Measurements from ENCODE around the gene PCDHA3. TPM values are rescaled to one million over a fixed set of nuclear protein-coding genes. Genes with fewer than 3 reads are reported as not detected.
"Not testable (repeated sequence)": the region's sequence is repeated elsewhere in the genome, so short reads cannot be mapped to it uniquely, and the experiment has no call there.

The PCDHA3 gene
- not detected in 2 replicates for total RNA-seq

DNA sequence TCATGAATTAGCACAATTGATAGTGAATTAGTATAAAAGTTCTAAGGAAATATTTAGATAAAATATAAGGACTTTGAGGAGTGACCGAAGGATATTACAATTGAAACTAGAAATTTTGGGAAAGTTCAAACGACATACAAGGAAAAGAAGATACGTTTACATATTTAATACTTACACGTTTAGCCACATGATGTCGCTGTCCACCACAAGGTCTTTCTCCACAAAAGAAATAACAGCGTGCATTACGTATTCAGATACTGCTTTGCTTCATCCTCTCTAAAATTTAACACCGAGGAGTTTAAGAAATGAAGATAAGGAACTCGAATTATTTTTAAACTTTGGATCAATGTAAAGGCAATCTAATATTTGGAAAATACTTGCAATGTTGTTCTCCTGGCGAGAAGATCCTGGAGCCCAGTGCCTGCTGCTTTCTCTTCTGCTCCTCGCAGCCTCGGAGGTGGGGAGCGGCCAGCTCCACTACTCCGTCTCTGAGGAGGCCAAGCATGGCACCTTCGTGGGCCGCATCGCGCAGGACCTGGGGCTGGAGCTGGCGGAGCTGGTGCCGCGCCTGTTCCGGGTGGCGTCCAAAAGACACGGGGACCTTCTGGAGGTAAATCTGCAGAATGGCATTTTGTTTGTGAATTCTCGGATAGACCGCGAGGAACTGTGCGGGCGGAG, at the start of gene PCDHA3:
Gene PCDHA3, plus strand, starts transcription at position 242 of the 678 bp plus-strand sequence.
- intact Hi-C loops (cut with micrococcal nuclease) = loop anchor here (5.0 kb wide), 1 partner anchor 41 kb away; the partner anchor contains the start of gene PCDHA8

DNA sequence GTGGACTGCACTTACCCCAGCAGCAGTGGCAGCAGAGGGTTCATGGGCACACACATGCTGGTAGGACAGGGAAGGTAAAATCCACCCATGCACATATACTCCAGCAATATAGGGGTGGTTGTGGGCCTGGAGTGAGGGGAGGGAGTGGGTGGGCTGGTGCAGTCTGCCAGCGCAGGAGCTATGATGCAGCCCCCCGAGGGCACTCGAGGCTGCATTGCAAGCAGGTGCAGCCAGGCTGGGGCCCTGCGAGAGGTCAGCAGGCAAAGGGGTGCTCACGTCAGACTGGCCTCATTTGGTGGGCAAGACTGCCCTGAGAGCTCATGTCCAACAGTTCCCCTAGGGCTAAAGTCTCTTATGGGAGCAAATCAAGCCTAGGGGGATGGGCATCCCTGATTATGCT, 47.3 kb upstream of the PCDHA3 start:
- intact Hi-C loops (cut with micrococcal nuclease) = no loop called here

DNA sequence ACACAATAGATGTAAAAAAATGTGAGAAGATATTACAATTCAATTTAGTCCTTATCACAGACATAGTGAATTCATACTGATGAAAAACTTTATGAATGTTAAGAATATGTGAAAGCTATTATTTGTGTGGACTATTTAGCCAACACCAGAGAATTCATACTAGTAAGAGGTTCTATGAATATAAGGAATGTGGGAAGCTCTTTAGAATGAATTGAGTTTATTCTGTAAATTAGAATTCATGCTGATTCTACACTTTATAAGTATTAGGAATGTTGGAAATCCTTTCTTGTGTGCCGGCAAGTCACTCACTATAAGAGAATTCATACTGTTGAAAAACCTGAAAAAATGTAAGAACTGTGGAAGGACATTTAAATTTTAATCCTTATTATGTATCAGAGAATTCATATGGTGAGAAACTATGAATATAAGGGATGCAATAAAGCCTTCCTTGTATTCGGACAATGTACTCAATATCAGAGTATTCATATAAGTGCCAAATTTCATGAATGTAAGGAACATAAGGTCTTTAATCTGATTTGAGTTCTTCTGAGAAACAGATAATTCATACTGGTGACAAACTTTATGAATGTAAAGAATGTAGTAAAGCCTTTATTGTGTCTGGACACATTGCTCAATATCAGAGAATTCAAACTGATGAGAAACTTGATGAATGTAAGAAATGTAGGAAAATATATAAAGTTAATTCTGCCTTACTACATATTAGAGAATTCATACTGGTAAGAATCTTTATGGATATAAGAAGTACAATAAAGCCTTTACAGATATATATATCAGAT, 36.5 kb upstream of the PCDHA3 start:
- intact Hi-C loops (cut with micrococcal nuclease) = no loop called here

DNA sequence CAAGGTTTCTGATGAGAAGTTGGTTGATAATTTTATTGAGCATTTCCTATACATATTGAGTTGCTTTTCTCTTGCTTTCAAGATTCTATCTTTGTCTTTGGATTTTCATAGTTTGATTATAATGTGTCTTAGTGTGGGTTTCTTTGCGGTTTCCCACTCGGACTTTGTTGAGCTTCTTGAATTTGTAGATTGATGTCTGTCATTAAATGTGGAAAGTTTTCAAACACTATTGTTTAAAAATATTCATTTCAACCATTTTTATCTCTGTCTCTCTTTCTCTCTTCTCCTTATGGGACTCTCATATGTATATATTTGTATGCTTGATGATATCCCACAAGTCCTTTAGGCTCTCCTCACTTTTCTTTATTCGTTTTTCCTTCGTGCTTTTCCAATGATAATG, 33.4 kb upstream of the PCDHA3 start:
- intact Hi-C loops (cut with micrococcal nuclease) = no loop called here

DNA sequence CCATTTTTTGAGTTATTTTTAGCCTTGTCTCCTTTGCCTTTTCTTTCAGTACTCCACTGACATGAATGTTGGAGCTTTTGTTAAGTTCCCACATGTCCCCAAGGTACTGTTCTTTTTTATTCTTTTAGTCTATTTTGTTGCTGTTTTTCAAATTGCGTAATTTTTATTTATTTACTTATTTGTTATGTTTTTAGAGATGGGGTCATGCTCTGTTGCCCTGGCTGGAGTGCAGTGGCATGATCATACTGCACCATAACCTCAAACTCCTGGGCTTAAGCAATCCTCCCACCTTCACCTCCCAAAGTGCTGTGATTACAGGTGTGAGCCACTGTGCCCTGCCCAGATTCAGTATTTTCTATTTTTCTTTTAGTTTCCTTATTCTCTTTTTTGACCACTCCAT, 20.3 kb upstream of the PCDHA3 start:
- intact Hi-C loops (cut with micrococcal nuclease) = no loop called here

DNA sequence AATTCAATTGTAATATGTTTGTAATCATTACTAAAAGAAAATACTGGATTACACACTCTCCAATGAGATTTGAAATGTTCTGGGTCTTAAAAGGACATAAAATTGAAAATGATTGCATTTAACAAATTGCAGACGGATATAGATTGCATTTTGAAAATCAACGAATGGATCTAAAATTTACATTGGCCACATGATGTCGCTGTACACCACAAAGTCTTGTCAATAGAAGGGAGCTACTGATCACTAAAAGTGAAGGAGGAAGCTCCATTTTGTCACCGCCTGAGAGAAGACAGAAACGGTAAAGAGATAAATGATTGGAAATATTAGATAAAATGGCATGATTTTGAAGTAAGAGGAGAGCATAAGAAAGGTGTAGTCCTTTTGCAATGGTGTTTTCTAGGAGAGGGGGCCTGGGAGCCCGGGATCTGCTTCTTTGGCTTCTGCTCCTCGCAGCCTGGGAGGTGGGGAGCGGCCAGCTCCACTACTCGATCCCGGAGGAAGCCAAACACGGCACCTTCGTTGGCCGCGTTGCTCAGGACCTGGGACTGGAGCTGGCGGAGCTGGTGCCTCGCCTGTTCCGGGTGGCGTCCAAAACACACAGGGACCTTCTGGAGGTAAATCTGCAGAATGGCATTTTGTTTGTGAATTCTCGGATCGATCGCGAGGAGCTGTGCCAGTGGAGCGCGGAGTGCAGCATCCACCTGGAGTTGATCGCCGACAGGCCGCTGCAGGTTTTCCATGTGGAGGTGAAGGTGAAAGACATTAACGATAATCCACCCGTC, 14.8 kb upstream of the PCDHA3 start, which contains the start of gene PCDHA1:
Gene PCDHA1, plus strand, starts transcription at position 236 of the 782 bp plus-strand sequence.
- intact Hi-C loops (cut with micrococcal nuclease) = no loop called here

DNA sequence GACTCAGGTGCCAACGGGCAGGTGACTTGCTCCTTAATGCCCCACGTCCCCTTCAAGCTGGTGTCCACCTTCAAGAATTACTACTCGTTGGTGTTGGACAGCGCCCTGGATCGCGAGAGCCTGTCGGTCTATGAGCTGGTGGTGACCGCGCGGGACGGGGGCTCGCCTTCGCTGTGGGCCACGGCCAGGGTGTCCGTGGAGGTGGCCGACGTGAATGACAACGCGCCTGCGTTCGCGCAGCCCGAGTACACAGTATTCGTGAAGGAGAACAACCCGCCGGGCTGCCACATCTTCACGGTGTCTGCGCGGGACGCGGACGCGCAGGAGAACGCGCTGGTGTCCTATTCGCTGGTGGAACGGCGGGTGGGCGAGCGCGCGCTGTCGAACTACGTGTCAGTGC, 13.4 kb upstream of the PCDHA3 start:
- intact Hi-C loops (cut with micrococcal nuclease) = not testable (repeated sequence)

DNA sequence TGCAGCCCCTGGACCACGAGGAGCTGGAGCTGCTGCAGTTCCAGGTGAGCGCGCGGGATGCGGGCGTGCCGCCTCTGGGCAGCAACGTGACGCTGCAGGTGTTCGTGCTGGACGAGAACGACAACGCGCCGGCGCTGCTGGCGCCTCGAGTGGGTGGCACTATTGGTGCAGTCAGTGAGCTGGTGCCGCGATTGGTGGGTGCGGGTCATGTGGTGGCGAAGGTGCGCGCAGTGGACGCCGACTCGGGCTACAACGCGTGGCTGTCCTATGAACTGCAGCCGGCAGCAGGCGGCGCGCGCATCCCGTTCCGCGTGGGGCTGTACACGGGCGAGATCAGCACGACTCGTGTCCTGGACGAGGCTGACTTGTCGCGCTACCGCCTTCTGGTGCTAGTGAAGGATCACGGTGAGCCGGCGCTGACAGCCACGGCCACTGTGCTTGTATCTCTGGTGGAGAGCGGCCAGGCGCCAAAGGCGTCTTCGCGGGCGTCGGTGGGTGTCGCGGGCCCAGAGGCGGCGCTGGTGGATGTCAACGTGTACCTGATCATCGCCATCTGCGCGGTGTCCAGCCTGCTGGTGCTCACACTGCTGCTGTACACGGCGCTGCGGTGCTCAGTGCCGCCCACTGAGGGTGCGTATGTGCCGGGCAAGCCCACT, 12.9 kb upstream of the PCDHA3 start:
- intact Hi-C loops (cut with micrococcal nuclease) = not testable (repeated sequence)

DNA sequence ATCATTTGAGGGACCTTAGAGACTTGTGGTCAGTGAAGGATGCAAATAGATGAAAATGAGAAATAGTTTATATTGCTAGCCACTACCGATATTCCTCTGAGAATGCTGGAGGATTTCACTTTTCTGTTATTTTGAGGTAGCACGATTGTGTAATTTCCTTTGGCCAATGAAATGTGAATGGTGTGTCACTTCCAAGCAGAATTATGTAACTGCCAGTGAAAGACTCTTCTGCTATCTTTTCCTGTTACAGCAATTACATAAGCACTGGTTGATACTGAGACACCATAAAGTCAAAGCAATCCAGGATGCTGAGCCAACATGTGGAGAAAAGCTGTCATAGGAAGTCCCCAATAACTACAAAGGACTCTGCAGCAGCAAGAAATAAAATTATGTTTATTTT, 9.8 kb upstream of the PCDHA3 start:
- intact Hi-C loops (cut with micrococcal nuclease) = no loop called here

DNA sequence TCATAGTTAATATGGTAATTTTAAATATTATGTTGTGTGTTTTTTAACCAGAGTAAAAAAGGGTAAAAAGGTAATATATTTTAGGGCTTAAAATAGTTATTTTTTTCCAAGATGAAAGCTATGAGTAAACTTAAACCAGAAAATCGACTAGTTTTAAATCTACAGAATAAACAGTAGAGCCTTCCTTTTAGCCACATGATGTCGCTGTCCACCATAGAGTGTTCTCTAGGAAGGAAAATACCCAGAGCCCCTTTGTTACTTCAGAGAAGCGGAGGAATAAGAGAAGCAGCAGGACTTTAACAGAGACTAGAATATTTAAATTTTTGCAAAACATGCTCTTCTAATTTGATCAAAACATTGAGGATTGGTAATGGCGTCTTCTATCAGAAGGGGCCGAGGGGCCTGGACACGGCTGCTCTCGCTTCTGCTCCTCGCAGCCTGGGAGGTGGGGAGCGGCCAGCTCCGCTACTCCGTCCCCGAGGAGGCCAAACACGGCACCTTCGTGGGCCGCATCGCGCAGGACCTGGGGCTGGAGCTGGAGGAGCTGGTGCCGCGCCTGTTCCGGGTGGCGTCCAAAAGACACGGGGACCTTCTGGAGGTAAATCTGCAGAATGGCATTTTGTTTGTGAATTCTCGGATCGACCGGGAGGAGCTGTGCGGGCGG, 6.1 kb upstream of the PCDHA3 start, which contains the start of gene PCDHA2:
Gene PCDHA2, plus strand, starts transcription at position 258 of the 664 bp plus-strand sequence.
- intact Hi-C loops (cut with micrococcal nuclease) = no loop called here

DNA sequence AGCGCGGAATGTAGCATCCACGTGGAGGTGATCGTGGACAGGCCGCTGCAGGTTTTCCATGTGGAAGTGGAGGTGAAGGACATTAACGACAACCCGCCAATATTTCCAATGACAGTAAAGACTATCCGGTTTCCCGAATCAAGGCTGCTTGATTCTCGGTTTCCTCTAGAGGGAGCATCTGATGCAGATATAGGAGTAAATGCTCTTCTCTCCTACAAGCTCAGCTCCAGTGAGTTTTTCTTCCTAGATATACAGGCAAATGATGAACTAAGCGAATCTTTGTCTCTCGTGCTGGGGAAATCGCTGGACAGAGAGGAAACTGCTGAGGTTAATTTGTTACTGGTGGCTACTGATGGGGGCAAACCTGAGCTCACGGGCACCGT, 5.6 kb upstream of the PCDHA3 start:
- intact Hi-C loops (cut with micrococcal nuclease) = no loop called here

DNA sequence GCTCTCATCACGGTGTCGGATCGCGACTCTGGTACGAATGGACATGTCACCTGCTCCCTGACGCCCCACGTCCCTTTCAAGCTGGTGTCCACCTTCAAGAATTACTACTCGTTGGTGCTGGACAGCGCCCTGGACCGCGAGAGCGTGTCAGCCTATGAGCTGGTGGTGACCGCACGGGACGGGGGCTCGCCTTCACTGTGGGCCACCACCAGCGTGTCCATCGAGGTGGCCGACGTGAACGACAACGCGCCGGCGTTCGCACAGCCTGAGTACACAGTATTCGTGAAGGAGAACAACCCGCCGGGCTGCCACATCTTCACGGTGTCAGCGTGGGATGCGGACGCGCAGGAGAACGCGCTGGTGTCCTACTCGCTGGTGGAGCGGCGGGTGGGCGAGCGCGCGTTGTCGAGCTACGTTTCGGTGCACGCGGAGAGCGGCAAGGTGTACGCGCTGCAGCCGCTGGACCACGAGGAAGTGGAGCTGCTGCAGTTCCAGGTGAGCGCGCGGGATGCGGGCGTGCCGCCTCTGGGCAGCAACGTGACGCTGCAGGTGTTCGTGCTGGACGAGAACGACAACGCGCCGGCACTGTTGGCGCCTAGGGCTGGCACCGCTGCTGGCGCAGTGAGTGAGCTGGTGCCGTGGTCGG, 4.7 kb upstream of the PCDHA3 start:
- intact Hi-C loops (cut with micrococcal nuclease) = not testable (repeated sequence)

DNA sequence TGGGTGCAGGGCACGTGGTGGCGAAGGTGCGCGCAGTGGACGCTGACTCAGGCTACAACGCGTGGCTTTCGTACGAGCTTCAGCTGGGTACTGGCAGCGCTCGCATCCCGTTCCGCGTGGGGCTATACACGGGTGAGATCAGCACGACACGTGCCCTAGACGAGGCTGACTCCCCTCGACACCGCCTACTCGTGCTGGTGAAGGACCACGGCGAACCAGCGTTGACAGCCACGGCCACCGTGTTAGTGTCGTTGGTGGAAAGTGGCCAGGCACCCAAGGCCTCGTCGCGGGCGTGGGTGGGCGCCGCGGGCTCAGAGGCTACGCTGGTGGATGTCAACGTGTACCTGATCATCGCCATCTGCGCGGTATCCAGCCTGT, 4.2 kb upstream of the PCDHA3 start:
- intact Hi-C loops (cut with micrococcal nuclease) = no loop called here

DNA sequence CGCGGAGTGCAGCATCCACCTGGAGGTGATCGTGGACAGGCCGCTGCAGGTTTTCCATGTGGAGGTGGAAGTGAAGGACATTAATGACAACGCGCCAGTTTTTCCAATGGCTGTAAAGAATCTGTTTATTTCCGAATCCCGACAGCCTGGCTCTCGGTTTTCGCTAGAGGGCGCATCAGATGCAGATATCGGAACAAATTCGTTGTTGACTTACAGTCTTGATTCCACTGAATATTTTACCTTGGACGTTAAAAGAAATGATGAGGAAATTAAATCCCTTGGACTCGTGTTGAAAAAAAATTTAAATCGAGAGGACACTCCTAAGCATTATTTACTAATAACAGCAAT, 611 bp downstream of the PCDHA3 start:
- intact Hi-C loops (cut with micrococcal nuclease) = loop anchor here (5.0 kb wide), 1 partner anchor 41 kb away; the partner anchor contains the start of gene PCDHA8

DNA sequence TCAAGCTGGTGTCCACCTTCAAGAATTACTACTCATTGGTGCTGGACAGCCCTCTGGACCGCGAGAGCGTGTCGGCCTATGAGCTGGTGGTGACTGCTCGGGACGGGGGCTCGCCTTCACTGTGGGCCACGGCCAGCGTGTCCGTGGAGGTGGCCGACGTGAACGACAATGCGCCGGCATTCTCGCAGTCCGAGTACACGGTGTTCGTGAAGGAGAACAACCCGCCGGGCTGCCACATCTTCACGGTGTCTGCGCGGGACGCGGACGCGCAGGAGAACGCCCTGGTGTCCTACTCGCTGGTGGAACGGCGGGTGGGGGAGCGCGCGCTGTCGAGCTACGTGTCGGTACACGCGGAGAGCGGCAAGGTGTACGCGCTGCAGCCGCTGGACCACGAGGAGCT, 1.5 kb downstream of the PCDHA3 start:
- intact Hi-C loops (cut with micrococcal nuclease) = loop anchor here (5.0 kb wide), 1 partner anchor 40 kb away; the partner anchor contains the start of gene PCDHA8

DNA sequence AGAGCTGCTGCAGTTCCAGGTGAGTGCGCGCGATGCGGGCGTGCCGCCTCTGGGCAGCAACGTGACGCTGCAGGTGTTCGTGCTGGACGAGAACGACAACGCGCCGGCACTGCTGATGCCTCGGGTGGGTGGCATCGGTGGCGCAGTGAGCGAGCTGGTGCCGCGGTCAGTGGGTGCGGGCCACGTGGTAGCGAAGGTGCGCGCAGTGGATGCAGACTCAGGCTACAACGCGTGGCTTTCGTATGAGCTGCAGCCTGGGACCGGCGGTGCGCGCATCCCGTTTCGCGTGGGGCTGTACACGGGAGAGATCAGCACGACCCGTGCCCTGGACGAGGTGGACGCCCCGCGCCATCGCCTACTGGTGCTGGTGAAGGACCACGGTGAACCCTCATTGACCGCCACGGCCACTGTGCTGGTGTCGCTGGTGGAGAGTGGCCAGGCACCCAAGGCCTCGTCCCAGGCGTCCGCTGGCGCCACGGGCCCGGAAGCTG, 2.0 kb downstream of the PCDHA3 start:
- intact Hi-C loops (cut with micrococcal nuclease) = loop anchor here (5.0 kb wide), 1 partner anchor 39 kb away; the partner anchor contains the start of gene PCDHA8

DNA sequence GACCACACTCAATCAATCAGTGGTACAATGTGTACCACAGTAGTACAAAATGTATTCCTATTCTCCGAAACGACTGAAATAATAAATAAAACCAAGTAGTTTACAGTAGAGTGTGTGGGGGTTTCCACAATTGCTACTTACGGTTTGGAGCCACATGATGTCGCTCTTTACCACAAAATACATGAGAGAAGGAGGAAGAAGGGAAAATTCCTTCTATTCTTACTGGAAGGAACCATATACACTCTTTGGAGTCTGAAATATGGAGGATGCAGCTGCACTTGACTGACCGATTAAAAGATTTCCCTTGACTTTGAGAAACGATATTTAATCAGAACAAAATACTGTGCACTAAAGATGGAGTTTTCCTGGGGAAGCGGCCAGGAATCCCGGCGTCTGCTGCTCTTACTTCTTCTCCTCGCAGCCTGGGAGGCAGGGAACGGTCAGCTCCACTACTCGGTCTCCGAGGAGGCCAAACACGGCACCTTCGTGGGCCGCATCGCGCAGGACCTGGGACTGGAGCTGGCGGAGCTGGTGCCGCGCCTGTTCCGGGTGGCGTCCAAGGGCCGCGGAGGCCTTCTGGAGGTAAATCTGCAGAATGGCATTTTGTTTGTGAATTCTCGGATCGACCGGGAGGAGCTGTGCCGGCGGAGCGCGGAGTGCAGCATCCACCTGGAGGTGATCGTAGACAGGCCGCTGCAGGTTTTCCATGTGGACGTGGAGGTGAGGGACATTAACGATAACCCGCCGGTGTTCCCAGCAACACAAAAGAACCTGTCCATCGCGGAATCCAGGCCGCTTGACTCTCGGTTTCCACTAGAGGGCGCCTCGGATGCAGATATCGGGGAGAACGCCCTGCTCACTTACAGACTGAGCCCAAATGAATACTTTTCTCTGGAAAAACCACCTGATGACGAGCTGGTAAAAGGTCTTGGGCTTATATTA, 6.2 kb downstream of the PCDHA3 start, which contains the start of gene PCDHA4:
Gene PCDHA4, plus strand, starts transcription at position 235 of the 942 bp plus-strand sequence.
- intact Hi-C loops (cut with micrococcal nuclease) = no loop called here

DNA sequence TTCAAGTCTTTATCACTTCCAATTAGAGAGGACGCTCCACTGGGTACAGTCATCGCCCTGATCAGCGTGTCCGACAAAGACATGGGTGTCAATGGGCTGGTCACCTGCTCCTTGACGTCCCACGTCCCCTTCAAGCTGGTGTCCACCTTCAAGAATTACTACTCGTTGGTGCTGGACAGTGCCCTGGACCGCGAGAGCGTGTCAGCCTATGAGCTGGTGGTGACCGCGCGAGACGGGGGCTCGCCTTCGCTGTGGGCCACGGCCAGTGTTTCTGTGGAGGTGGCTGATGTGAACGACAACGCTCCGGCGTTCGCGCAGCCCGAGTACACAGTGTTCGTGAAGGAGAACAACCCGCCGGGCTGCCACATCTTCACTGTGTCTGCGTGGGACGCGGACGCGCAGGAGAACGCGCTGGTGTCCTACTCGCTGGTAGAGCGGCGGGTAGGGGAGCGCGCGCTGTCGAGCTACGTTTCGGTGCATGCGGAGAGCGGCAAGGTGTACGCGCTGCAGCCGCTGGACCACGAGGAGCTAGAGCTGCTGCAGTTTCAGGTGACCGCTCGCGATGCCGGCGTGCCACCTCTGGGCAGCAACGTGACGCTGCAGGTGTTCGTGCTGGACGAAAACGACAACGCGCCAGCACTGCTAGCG, 7.5 kb downstream of the PCDHA3 start:
- intact Hi-C loops (cut with micrococcal nuclease) = not testable (repeated sequence)

Measured in T-helper 2 cell treated with Interferon-gamma antibody and Interleukin-4, amounts not matched to agents 100 ng/mL and 5 ng/mL, for 36 hours (primary cell).